HepG2 (cell line): Measurements from ENCODE around the gene ITGAE. TPM values are rescaled to one million over a fixed set of nuclear protein-coding genes. Genes with fewer than 3 reads are reported as not detected.
A peak's percentile ranks its signal among the peaks of the same experiment; 100 is the strongest.

Experiments used
- ATAC-seq: fragments of 200-7000 bp; cut with Tn5 transposase; 3 replicates; pipeline ENCODE4 v1.9.1; 2020; ENCODE audit warnings: mild to moderate bottlenecking, moderate library complexity
- BruUV-seq: library from RNA; stranded (reverse); fragments of 400-500 nt; replicated peaks from 2 replicates; lab custom pipeline; 2021; lab: Mats Ljungman, UMichigan
- CTCF ChIA-PET: fragments of 300-600 bp; formaldehyde crosslinking; extraction: SDS; loops from one replicate; lab custom pipeline; 2021; ENCODE audit warnings: low total read pairs, inconsistent platforms, low intra/inter-chr PET ratio; lab: Yijun Ruan, JAX
- POLR2A ChIA-PET: fragments of 350-600 bp; sonication (Branson Sonifier 250); formaldehyde crosslinking; loops from one replicate; lab custom pipeline; 2020; ENCODE audit warnings: antibody characterized with exemption, inconsistent platforms; lab: Yijun Ruan, JAX
- DNase-seq: peaks from one replicate; pipeline ENCODE4 v3.0.0-alpha.2; 2015; ENCODE audit warnings: low spot score
- FAIRE-seq: peaks from 3 replicates; lab custom pipeline; 2011; peaks lifted over from hg19 to GRCh38; lab: Jason Lieb, UNC
- H2AFZ ChIP-seq: one replicate; pipeline ENCODE4 v1.6.1; 2011; ENCODE audit warnings: low read length, inconsistent platforms
- H3K27ac ChIP-seq: fragments of 300-600 bp; 3 replicates; pipeline ENCODE4 v1.8.0; 2011; ENCODE audit warnings: mixed run types, mild to moderate bottlenecking, mixed read lengths, low read length, inconsistent platforms; ENCODE audit not compliant: insufficient read depth; ENCODE audit errors: extremely low read length
- H3K27me3 ChIP-seq, 2 experiments: fragments of 200-600 bp in 1 of 2; 2 replicates in 1 of 2; 3 replicates in 1 of 2; pipeline versions ENCODE4 v1.6.0 to v1.8.0; 2011; ENCODE audit warnings: low read length in 2 of 2, mild to moderate bottlenecking in 2 of 2, moderate library complexity in 2 of 2, inconsistent platforms in 1 of 2; ENCODE audit not compliant: insufficient read depth in 2 of 2, control insufficient read depth in 1 of 2
- H3K36me3 ChIP-seq, 2 experiments: fragments of 200-600 bp in 1 of 2; replicated peaks in 1 of 2; 2 replicates in 1 of 2; 3 replicates in 1 of 2; pipeline versions ENCODE4 v1.5.1 to v1.8.0; 2011; ENCODE audit warnings: low read length in 2 of 2, inconsistent platforms in 1 of 2; ENCODE audit not compliant: insufficient read depth in 2 of 2, control insufficient read depth in 1 of 2
- H3K4me1 ChIP-seq: 2 replicates; pipeline ENCODE4 v1.5.1; 2012; ENCODE audit warnings: low read length, inconsistent platforms; ENCODE audit not compliant: insufficient read depth
- H3K4me2 ChIP-seq: 2 replicates; pipeline ENCODE4 v1.6.0; 2011; ENCODE audit warnings: low read depth, low read length, inconsistent platforms
- H3K4me3 ChIP-seq, 3 experiments: fragments of 200-600 bp in 1 of 3; sonication (generic), shearing (Covaris generic) in 1 of 3; replicated peaks in 1 of 3; 2 replicates each; pipeline ENCODE4 v1.5.1; 2011 to 2016; ENCODE audit warnings: low read length in 3 of 3, inconsistent platforms in 2 of 3, low read depth in 2 of 3, mild to moderate bottlenecking in 2 of 3, control low read depth in 1 of 3, mixed read lengths in 1 of 3; ENCODE audit not compliant: insufficient read depth in 1 of 3
- H3K79me2 ChIP-seq: one replicate; pipeline ENCODE4 v1.6.1; 2011; ENCODE audit warnings: low read length, inconsistent platforms; ENCODE audit not compliant: insufficient read depth
- H3K9ac ChIP-seq: 2 replicates; pipeline ENCODE4 v1.6.0; 2011; ENCODE audit warnings: mild to moderate bottlenecking, low read depth, low read length, inconsistent platforms; ENCODE audit not compliant: insufficient read depth
- H3K9me3 ChIP-seq: 2 replicates; pipeline ENCODE4 v1.5.1; 2012; ENCODE audit warnings: mild to moderate bottlenecking, low read length
- H4K20me1 ChIP-seq: 2 replicates; pipeline ENCODE4 v1.6.0; 2011; ENCODE audit warnings: inconsistent platforms, mild to moderate bottlenecking, low read length, moderate library complexity; ENCODE audit not compliant: insufficient read depth
- ARNT2 ChIP-seq: sonication (generic); formaldehyde crosslinking; IDR thresholded peaks from 2 replicates; pipeline ENCODE4 v1.8.0; 2022; ENCODE audit warnings: mild to moderate bottlenecking, low read depth, missing genetic modification reagents, moderate library complexity
- ETV5 ChIP-seq: IDR thresholded peaks from 2 replicates; pipeline ENCODE4 v1.6.1; 2018; ENCODE audit warnings: missing biosample characterization, missing genetic modification reagents, inconsistent platforms, borderline replicate concordance
- GTF3A ChIP-seq: sonication (generic); formaldehyde crosslinking; conservative IDR thresholded peaks from 2 replicates; pipeline ENCODE4 v1.4.0; 2020; ENCODE audit warnings: mild to moderate bottlenecking, missing genetic modification reagents
- HES4 ChIP-seq: sonication (generic); formaldehyde crosslinking; IDR thresholded peaks from 2 replicates; pipeline ENCODE4 v1.9.0; 2021; ENCODE audit warnings: mild to moderate bottlenecking, missing genetic modification reagents, borderline replicate concordance
- HNRNPUL1 ChIP-seq: fragments of 200-400 bp; formaldehyde crosslinking; IDR thresholded peaks from 2 replicates; pipeline ENCODE4 v1.6.1; 2017; ENCODE audit warnings: low read depth, mild to moderate bottlenecking, low read length, moderate library complexity
- HOXA3 ChIP-seq: sonication (generic); formaldehyde crosslinking; IDR thresholded peaks from 2 replicates; pipeline ENCODE4 v1.5.0; 2020; ENCODE audit warnings: missing genetic modification reagents
- MEF2D ChIP-seq: sonication (generic); formaldehyde crosslinking; IDR thresholded peaks from 2 replicates; pipeline ENCODE4 v1.5.1; 2020; ENCODE audit warnings: mild to moderate bottlenecking, missing genetic modification reagents
- MLLT10 ChIP-seq: sonication (generic); formaldehyde crosslinking; IDR thresholded peaks from 2 replicates; pipeline ENCODE4 v1.4.0; 2020; ENCODE audit warnings: missing genetic modification reagents
- PRPF4 ChIP-seq: fragments of 200-400 bp; formaldehyde crosslinking; IDR thresholded peaks from 2 replicates; pipeline ENCODE4 v1.6.1; 2016; ENCODE audit warnings: low read length, low read depth; ENCODE audit not compliant: poor library complexity, severe bottlenecking
- RORA ChIP-seq: sonication (generic); formaldehyde crosslinking; IDR thresholded peaks from 2 replicates; pipeline ENCODE4 v1.5.0; 2020; ENCODE audit warnings: mild to moderate bottlenecking, missing genetic modification reagents, moderate library complexity
- TOE1 ChIP-seq: sonication (generic); formaldehyde crosslinking; IDR thresholded peaks from 2 replicates; pipeline ENCODE4 v1.4.0; 2020; ENCODE audit warnings: mild to moderate bottlenecking, missing genetic modification reagents
- ZFP1 ChIP-seq: IDR thresholded peaks from 2 replicates; pipeline ENCODE4 v1.6.1; 2016
- ZFP90 ChIP-seq: sonication (generic); formaldehyde crosslinking; IDR thresholded peaks from 2 replicates; pipeline ENCODE4 v1.8.0; 2022; ENCODE audit warnings: missing genetic modification reagents, mild to moderate bottlenecking, inconsistent platforms, borderline replicate concordance
- ZNF124 ChIP-seq: sonication (generic); formaldehyde crosslinking; IDR thresholded peaks from 2 replicates; pipeline ENCODE4 v1.4.0; 2020; ENCODE audit warnings: missing genetic modification reagents
- ZNF253 ChIP-seq: sonication (generic); formaldehyde crosslinking; IDR thresholded peaks from 2 replicates; pipeline ENCODE4 v1.8.0; 2022; ENCODE audit warnings: mild to moderate bottlenecking, missing genetic modification reagents, borderline replicate concordance
- ZNF543 ChIP-seq: sonication (generic); formaldehyde crosslinking; IDR thresholded peaks from 2 replicates; pipeline ENCODE4 v1.4.0; 2020; ENCODE audit warnings: mild to moderate bottlenecking, missing genetic modification reagents
- ZNF564 ChIP-seq: sonication (generic); formaldehyde crosslinking; IDR thresholded peaks from 2 replicates; pipeline ENCODE4 v1.8.1; 2023; ENCODE audit warnings: mild to moderate bottlenecking, missing genetic modification reagents
- ZNF7 ChIP-seq: IDR thresholded peaks from 2 replicates; pipeline ENCODE4 v1.6.1; 2016; ENCODE audit warnings: missing biosample characterization, missing genetic modification reagents
- ZNF713 ChIP-seq: sonication (generic); formaldehyde crosslinking; IDR thresholded peaks from 2 replicates; pipeline ENCODE4 v1.4.0; 2020; ENCODE audit warnings: mild to moderate bottlenecking, missing genetic modification reagents
- ZNF891 ChIP-seq: sonication (generic); formaldehyde crosslinking; IDR thresholded peaks from 2 replicates; pipeline ENCODE4 v1.5.0; 2020; ENCODE audit warnings: mild to moderate bottlenecking, missing genetic modification reagents
- ZZZ3 ChIP-seq: sonication (generic); formaldehyde crosslinking; IDR thresholded peaks from 2 replicates; pipeline ENCODE4 v1.4.0; 2020; ENCODE audit warnings: missing genetic modification reagents, mild to moderate bottlenecking, borderline replicate concordance
- whole genome bisulfite sequencing: methylation state at CpG from one replicate; pipeline ENCODE4 v1.1.6; 2017; ENCODE audit warnings: low lambda C conversion rate; 5-methylcytosine and 5-hydroxymethylcytosine counted together
- in situ Hi-C: cut with HindIII; loops from 2 replicates; pipeline ENCODE4 v1.10.0; 2017; ENCODE audit warnings: low pct_unique_long_range_greater_than_20kb; ENCODE audit not compliant: extremely low pct_ligation_motif_present
- intact Hi-C: fragments of 100-400 bp; cut with micrococcal nuclease; formaldehyde crosslinking; loops from one replicate; pipeline ENCODE4 v1.10.0; 2022; ENCODE audit not compliant: unreplicated experiment
- polyA plus RNA-seq, 8 experiments: library from polyadenylated mRNA; depleted of rRNA in 3 of 8; stranded (reverse) in 7 of 8; unstranded in 1 of 8; fragments of >200 nt; fragmentation: Illumina TruSeq in 4 of 8; extraction: Trizol in 4 of 8; gene quantifications; 2 replicates each; pipeline versions ENCODE4 v1.2.1 to v1.2.3, GENCODE V29; 2011 to 2016; ENCODE audit warnings: low read depth in 4 of 8, missing spikeins in 1 of 8, mixed read lengths in 1 of 8; ENCODE audit not compliant: insufficient read depth in 1 of 8
- total RNA-seq, 5 experiments: library from RNA; depleted of rRNA; stranded (reverse); fragments of >200 nt; fragmentation: Illumina TruSeq; extraction: Trizol; gene quantifications; 2 replicates each; pipeline ENCODE4 v1.2.3, GENCODE V29; 2016; ENCODE audit warnings: low read depth in 1 of 5
- TF ChIP-seq, protein P1 (sequence below): sonication (generic); formaldehyde crosslinking; IDR thresholded peaks from 2 replicates; pipeline ENCODE4 v1.4.0; 2020; ENCODE audit warnings: mild to moderate bottlenecking, low read depth, missing genetic modification reagents
- TF ChIP-seq, protein P2 (sequence below): sonication (generic); formaldehyde crosslinking; IDR thresholded peaks from 2 replicates; pipeline ENCODE4 v1.9.0; 2022; ENCODE audit warnings: missing genetic modification reagents, mild to moderate bottlenecking, borderline replicate concordance

ITGAE gene
- total and polyA plus RNA-seq, 2 of the 13 experiments (the other 11 are each of a cell fraction or from before 2014, with no cell fraction given), result 42.3 to 49.0 TPM

DNA sequence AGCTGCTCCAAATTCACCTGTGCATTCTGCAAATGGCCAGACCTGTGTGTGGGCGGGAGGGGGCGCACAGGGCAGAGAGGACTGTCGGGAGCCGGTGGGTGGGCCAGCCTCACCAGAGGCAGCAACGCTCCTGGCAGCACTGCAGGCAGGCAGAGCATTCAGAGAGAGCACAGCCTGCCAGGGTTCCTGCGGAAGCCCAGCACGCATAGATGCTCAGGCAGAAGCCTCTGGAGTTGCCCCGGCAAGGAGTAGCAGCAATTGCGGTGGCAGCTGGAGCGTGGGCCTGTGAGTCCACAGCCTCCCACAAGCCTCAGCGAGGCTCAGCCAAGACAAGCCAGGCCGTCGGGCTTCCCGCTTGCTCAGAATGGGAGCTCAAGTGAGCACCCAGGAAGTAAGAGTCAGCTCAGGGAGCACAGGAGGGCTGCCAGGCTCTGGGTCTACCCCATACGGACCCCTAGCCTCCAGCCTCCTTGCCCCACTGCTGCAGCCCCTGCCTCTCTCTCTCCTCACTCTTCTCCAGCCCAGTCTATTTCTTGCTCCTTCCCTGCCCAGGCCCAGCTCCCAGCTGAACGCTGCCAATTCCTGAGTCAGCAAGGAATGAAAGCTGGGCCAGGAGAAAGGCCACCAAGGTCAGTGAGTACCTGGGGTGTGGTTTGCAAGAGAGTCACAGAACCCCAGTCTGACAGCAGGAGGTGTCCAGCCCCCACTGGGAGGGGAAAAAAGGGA lies 122.7 kb downstream of the ITGAE start:
- Histone ChIP-seq H3K27ac (no peak overlapping the region), H4K20me1 (no peaks in the 10 kb centered on the region), H3K36me3 (no peaks in the 10 kb centered on the region), H3K4me3 (peak overlapping the region; percentile 17 to 57 (median 39); a peak in 3 of 6 replicates), H2AFZ (no peak overlapping the region), H3K4me1 (peaks cover 21% of the 10 kb centered on the region), H3K27me3 (peaks cover 1 to 7% of the 10 kb centered on the region in 2 experiments; a peak in 2 of 5 replicates), H3K9me3 (no peaks in the 10 kb centered on the region), H3K9ac (peak overlapping the region; percentile 42), H3K4me2 (peak overlapping the region; percentile 69), H3K79me2 (no peaks in the 10 kb centered on the region)
- POLR2A ChIA-PET, result interaction anchor here (0.8 to 3.1 kb wide), 4 partner anchors 9 to 17 kb away, joined by 3 to 21 read pairs (median 6); partner anchors contain the start of genes EMC6, P2RX5 and TAX1BP3
- BruUV-seq, result no TSS peak
- DNase-seq, result peak; percentile 49
- CTCF ChIA-PET, result no interaction called here
- WGBS, result 7% methylated on average over 3 of the region's 16 CpGs
- peak; percentile 95 for ATAC-seq
- FAIRE-seq, result peak; percentile 18
- in situ Hi-C loops, result no loop called here
- intact Hi-C loops, result no loop called here
- TF ChIP-seq, protein P1, sequence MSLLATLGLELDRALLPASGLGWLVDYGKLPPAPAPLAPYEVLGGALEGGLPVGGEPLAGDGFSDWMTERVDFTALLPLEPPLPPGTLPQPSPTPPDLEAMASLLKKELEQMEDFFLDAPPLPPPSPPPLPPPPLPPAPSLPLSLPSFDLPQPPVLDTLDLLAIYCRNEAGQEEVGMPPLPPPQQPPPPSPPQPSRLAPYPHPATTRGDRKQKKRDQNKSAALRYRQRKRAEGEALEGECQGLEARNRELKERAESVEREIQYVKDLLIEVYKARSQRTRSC (CRISPR knock-in tag), result no peak
- TF ChIP-seq HES4, result no peak
- no peak for TF ChIP-seq ZFP1 (CRISPR knock-in tag)
- no peak for TF ChIP-seq RORA
- TF ChIP-seq ZZZ3 (CRISPR knock-in tag), result no peak
- TF ChIP-seq ZNF564, result no peak
- no peak for TF ChIP-seq TOE1
- no peak for TF ChIP-seq ZNF124 (CRISPR knock-in tag)
- no peak for TF ChIP-seq HNRNPUL1
- no peak for TF ChIP-seq HOXA3 (CRISPR knock-in tag)
- TF ChIP-seq ZNF543 (CRISPR knock-in tag), result 0 out of 2 replicates have a peak, but pooled peaks have one; percentile 17
- TF ChIP-seq GTF3A (CRISPR knock-in tag), result no peak
- TF ChIP-seq MEF2D (CRISPR knock-in tag), result no peak
- no peak for TF ChIP-seq ZNF253 (CRISPR knock-in tag)
- TF ChIP-seq ZFP90, result no peak
- no peak for TF ChIP-seq ETV5 (CRISPR knock-in tag)
- TF ChIP-seq, protein P2, sequence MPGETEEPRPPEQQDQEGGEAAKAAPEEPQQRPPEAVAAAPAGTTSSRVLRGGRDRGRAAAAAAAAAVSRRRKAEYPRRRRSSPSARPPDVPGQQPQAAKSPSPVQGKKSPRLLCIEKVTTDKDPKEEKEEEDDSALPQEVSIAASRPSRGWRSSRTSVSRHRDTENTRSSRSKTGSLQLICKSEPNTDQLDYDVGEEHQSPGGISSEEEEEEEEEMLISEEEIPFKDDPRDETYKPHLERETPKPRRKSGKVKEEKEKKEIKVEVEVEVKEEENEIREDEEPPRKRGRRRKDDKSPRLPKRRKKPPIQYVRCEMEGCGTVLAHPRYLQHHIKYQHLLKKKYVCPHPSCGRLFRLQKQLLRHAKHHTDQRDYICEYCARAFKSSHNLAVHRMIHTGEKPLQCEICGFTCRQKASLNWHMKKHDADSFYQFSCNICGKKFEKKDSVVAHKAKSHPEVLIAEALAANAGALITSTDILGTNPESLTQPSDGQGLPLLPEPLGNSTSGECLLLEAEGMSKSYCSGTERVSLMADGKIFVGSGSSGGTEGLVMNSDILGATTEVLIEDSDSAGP, result peak; percentile 56; the same call in 1 of the 2 replicates
- TF ChIP-seq ZNF891 (CRISPR knock-in tag), result no peak
- peak; percentile 93 for TF ChIP-seq ZNF7
- TF ChIP-seq ZNF713 (CRISPR knock-in tag), result no peak
- TF ChIP-seq PRPF4, result no peak
- TF ChIP-seq MLLT10 (CRISPR knock-in tag), result no peak
- TF ChIP-seq ARNT2 (CRISPR knock-in tag), result no peak
